ENCODE measurements around the gene ARPIN.

GRCh38 chr15:89857673-89858072 lies 55.1 kb downstream of the ARPIN start:
- TF ChIP-seq GATA2 (IDR thresholded peaks at IDR 0.05; ENCODE audit: low read depth, low read length) (no peak), GATA3 (IDR thresholded peaks at IDR 0.05; ENCODE audit: low read depth, low read length) (no peak)
